GM11168 (cell line): ENCODE measurements around the gene HAUS1.

Experiments used
- in situ Hi-C: fragments of 300-500 bp; cut with MboI; formaldehyde crosslinking; loops from one replicate; pipeline ENCODE4 v1.12.0; 2022; ENCODE audit warnings: low sequenced_read_pairs; ENCODE audit not compliant: unreplicated experiment

HAUS1 gene

GRCh38 chr18:46104128-46104911 lies at the start of gene HAUS1:
Gene HAUS1, plus strand, starts transcription at chr18:46104385. Its CDS starts 27 bp downstream, at chr18:46104412.
- in situ Hi-C loops = no loop called here

GRCh38 chr18:46054956-46055837 lies 49.0 kb upstream of the HAUS1 start:
- in situ Hi-C loops = no loop called here

GRCh38 chr18:46055838-46056230 lies 48.4 kb upstream of the HAUS1 start:
- in situ Hi-C loops = no loop called here

GRCh38 chr18:46060359-46060841 lies 43.8 kb upstream of the HAUS1 start:
- in situ Hi-C loops = no loop called here

GRCh38 chr18:46061387-46061786 lies 42.8 kb upstream of the HAUS1 start:
- in situ Hi-C loops = no loop called here

GRCh38 chr18:46061796-46062195 lies 42.4 kb upstream of the HAUS1 start:
- in situ Hi-C loops = no loop called here

DNA sequence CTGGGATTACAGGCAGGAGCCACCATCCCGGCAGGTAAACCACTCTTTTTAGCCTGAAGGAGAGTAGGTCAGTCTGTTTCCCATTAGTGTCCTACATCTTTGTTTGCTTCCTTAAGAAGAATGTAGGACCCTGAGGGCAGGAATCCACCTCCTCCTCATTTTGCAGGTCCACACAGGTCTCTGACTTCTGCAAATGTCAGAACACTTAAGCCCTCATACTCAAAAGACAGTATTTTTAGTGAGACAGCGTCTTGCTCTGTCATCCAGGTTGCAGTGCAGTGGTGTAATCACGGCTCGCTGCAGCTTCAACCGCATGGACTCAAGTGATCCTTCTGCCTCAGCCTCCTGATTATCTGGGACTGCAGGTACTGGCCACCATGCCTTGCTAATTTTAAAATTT lies 41.4 kb upstream of the HAUS1 start:
- in situ Hi-C loops = no loop called here

- in situ Hi-C loops = no loop called here
Measured at GRCh38 chr18:46067438-46068007, 36.7 kb upstream of the HAUS1 start.

DNA sequence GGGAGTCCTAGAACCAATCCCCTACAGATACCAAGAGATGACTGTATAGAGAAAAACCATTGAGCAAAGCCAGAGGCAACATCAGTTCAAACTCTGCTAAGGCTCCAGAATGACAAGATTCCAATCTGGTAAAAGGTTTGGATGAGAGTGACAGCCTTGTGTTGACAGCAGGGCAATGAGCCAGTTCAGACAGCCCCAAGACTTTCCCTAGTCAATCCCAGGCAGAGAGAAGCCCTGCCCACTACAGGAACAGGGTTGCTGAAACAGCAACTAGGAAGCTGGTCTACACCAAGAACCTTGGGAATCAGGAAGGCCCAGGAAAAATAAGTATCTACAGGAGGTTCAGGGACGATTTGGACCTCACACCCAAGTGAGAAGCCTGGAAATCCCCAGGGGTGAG lies 35.4 kb upstream of the HAUS1 start:
- in situ Hi-C loops = no loop called here

DNA sequence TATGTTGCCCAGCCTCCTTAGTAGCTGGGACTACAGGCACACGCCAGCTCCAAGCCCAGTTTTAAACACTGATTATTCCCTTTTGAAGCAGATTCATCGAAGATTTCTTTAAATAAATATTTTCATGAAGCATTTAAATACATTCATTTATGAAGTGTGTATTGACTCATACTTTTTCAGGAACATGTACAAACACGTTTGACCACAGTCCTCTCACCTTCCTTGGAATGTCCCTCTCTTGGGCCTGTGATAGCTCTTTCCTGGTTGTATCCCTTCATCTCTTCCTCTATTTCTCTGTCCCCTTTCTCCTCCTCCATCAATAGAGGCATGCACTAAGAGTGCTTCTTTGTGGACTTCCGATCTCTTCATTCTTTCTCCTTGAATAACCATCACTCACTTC lies 34.7 kb upstream of the HAUS1 start:
- in situ Hi-C loops = no loop called here

DNA sequence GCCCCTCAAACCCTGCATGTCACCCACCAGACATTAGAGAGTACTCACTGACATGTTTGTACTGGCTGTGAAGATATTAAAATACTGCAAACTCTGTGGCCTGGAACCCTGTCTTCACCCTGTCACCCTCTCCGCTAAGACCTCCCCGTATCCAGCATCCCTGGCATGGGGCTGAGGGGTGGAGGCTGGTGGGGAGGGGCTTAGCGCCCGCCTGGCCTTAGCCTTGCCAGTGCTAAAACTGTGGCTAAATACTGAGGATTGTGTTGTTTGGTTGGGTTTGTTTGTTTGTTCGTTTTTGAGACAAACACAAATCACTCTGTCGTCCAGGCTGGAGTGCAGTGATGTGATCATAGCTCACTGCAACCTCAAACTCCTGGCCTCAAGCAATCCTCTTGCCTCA lies 34.0 kb upstream of the HAUS1 start:
- in situ Hi-C loops = loop anchor here (5.0 to 10.0 kb wide), 3 partner anchors 38 to 405 kb away; no protein-coding TSS in a partner anchor

GRCh38 chr18:46070815-46071652 lies 33.2 kb upstream of the HAUS1 start:
- in situ Hi-C loops = loop anchor here (5.0 to 10.0 kb wide), 3 partner anchors 39 to 406 kb away; no protein-coding TSS in a partner anchor

GRCh38 chr18:46071653-46072375 lies 32.4 kb upstream of the HAUS1 start, which contains the start of gene PSTPIP2:
Gene PSTPIP2, minus strand, starts transcription at chr18:46072260. Its CDS starts 72 bp downstream, at chr18:46072188.
- in situ Hi-C loops = loop anchor here (5.0 to 10.0 kb wide), 3 partner anchors 40 to 407 kb away; no protein-coding TSS in a partner anchor

DNA sequence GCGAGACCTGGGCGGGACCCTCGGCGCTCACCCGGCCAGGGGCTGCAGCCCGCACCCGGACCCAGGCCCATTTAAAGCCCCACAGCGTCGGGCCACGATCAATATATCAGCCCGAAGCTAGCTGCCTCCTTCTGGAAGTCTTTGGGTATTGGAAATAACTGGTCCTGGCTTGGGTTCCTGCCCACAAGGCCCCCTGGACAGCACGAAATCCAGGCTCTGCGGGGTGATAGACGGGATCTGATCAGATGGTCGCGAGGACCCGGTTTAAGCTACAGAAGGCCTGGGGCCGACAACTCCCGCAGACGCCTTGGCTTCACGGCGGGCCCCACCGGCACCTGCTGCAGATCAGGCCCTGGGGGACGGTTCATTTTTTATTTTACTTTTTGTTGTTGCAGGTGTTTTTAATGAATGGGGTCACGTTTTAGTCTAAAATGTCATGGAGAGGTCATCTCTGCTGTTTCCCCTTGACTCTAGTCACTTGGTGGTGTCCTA lies 31.8 kb upstream of the HAUS1 start:
- in situ Hi-C loops = loop anchor here (5.0 to 10.0 kb wide), 3 partner anchors 40 to 408 kb away; no protein-coding TSS in a partner anchor

DNA sequence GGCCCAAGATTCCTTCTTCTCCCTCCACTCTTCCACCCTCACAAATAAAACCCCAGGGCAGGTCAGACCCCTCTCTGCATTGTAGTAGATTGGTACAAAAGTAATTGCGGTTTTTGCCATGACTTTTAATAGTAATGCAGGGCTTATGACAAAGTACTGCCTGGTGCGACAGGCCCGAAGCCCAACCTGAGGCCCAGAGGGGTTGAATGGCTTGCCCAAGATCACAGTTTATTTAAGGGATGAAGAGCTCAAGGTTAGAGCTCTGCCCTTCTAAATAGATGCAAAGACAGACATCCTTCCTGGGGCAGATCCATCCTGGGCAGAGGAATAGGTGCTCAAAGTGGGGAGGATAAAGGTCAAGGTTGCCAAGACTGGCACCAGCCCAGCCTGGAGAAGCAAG lies 31.2 kb upstream of the HAUS1 start:
- in situ Hi-C loops = loop anchor here (5.0 to 10.0 kb wide), 3 partner anchors 41 to 408 kb away; no protein-coding TSS in a partner anchor

DNA sequence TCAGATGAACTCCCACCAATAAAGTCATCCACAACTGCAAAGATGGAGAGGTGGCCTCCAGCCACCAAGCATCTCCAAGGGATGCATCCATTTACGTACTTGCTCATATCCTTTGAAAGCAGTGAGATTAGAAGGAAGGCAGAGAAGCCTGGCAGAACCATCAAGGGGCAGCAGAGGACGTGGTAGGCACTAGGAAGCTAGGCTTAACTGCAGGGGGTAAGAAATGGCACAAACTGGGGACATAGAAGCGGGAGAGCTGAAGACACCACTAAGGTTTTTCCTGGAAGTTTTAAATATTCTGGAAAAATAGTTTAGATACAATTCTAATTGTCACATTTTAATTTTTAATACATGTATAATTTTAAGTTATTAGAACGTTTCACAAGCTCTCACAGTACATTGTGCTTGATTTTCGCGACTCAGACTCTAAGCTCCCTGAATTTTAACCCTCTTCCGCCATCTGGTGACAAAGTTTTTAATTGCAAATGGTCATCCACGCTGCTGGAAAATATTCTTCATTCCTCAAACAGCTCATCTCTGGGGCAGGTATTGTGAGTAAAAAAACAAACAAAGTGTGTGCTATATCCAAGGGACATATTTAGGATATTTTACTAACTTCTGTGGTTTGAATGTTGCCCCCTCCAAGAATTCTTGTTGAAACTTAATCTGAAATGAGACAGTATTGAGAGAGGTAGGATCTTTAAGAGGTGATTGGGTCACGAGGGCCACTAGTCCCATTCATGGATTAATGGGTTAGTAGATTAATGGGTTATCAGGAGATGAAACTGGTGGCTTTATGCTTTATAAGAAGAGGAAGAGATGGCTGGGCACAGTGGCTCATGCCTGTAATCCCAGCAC lies 30.5 kb upstream of the HAUS1 start:
- in situ Hi-C loops = loop anchor here (5.0 to 10.0 kb wide), 3 partner anchors 41 to 409 kb away; no protein-coding TSS in a partner anchor

DNA sequence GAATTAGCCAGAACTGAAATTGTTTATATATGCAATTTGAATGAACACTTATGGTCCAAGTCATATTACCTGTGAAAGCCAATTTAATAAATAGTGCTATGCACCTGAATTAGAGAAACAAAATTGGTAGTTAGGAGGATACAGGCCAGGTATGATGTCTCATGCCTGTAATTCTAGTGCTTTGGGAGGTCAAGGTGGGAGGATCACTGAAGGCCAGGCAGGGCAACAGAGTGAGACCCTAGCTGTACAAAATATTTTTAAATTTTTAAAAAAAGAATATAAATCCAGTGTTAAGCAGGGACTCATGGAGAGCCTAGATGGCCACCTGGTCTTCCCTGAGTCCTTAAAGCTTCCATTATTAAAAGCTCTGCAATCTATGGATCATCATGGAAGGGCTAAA lies 24.8 kb upstream of the HAUS1 start:
- in situ Hi-C loops = loop anchor here (10.0 kb wide), 2 partner anchors 165 to 415 kb away; no protein-coding TSS in a partner anchor

- in situ Hi-C loops = no loop called here
Measured at GRCh38 chr18:46080156-46080555, 24.0 kb upstream of the HAUS1 start.
